A549 (cell line): ENCODE data around the gene PAX8. TPM values are rescaled to one million over a fixed set of nuclear protein-coding genes. Genes with fewer than 3 reads are reported as not detected.
"Not testable (repeated sequence)": the region's sequence is repeated elsewhere in the genome, so short reads cannot be mapped to it uniquely, and the experiment has no call there.

Source experiments
- ATAC-seq, 2 experiments: fragments of 200-7000 bp in 1 of 2; fragments of >200 bp in 1 of 2; cut with Nextera tagmentation in 1 of 2; cut with Tn5 transposase in 1 of 2; 3 replicates each; pipeline versions ENCODE4 v1.8.0 to v1.9.1; 2018 to 2020; ENCODE audit warnings: mild to moderate bottlenecking in 1 of 2, moderate library complexity in 1 of 2
- CTCF ChIA-PET: fragments of 300-600 bp; sonication (Branson Sonifier 250); formaldehyde crosslinking; extraction: SDS; loops from one replicate; lab custom pipeline; 2021; ENCODE audit warnings: antibody characterized with exemption, inconsistent platforms; lab: Yijun Ruan, JAX
- POLR2A ChIA-PET: fragments of 350-600 bp; formaldehyde crosslinking; extraction: SDS; loops from one replicate; lab custom pipeline; 2021; ENCODE audit warnings: antibody characterized with exemption, inconsistent platforms; lab: Yijun Ruan, JAX
- DNase-seq, 2 experiments: peaks; one replicate each; pipeline versions ENCODE4 v3.0.0 to v3.0.0-alpha.2; 2011 to 2016; ENCODE audit warnings: low read depth in 1 of 2, low spot score in 1 of 2
- FAIRE-seq: peaks from 2 replicates; lab custom pipeline; 2011; peaks lifted over from hg19 to GRCh38; lab: Jason Lieb, UNC
- H3K27ac ChIP-seq, 2 experiments: fragments of >200 bp; sonication (Bioruptor Twin); formaldehyde crosslinking; 3 replicates each; pipeline ENCODE4 v1.5.1; 2016 to 2017
- H3K4me1 ChIP-seq: fragments of >200 bp; sonication (Bioruptor Twin); formaldehyde crosslinking; 3 replicates; pipeline ENCODE4 v1.6.1; 2016
- H3K4me2 ChIP-seq: fragments of >200 bp; sonication (Bioruptor Twin); formaldehyde crosslinking; 3 replicates; pipeline ENCODE4 v1.6.1; 2016
- H3K4me3 ChIP-seq: fragments of >200 bp; sonication (Bioruptor Twin); formaldehyde crosslinking; 3 replicates; pipeline ENCODE4 v1.5.1; 2016
- H3K9me3 ChIP-seq: fragments of >200 bp; sonication (Bioruptor Twin); formaldehyde crosslinking; 3 replicates; pipeline ENCODE4 v1.6.1; 2016
- ATOH8 ChIP-seq: fragments of 250-450 bp; sonication (Bioruptor Pico); IDR thresholded peaks from 2 replicates; pipeline ENCODE4 v1.5.0; 2020; ENCODE audit warnings: low read depth, mild to moderate bottlenecking, moderate library complexity
- BHLHE40 ChIP-seq: IDR thresholded peaks from 2 replicates; pipeline ENCODE4 v1.6.1; 2012; ENCODE audit warnings: low read depth, low read length, inconsistent platforms
- EHF ChIP-seq: fragments of 250-450 bp; sonication (Bioruptor Pico); IDR thresholded peaks from 2 replicates; pipeline ENCODE4 v1.5.0; 2020; ENCODE audit warnings: mild to moderate bottlenecking
- EHMT2 ChIP-seq: fragments of 200-600 bp; sonication (generic); IDR thresholded peaks from 2 replicates; pipeline ENCODE4 v1.6.1; 2016; ENCODE audit warnings: antibody characterized with exemption, low read depth, mild to moderate bottlenecking, moderate library complexity
- HMGXB4 ChIP-seq: fragments of 250-450 bp; sonication (Bioruptor Pico); IDR thresholded peaks from 2 replicates; pipeline ENCODE4 v1.5.0; 2021; ENCODE audit warnings: mild to moderate bottlenecking, moderate library complexity, borderline replicate concordance
- NFE2L2 ChIP-seq: fragments of 150-350 bp; conservative IDR thresholded peaks from 2 replicates; pipeline ENCODE4 v1.6.1; 2014; ENCODE audit warnings: low read length
- NR3C1 ChIP-seq: fragments of >200 bp; sonication (Bioruptor Twin); formaldehyde crosslinking; IDR thresholded peaks from 3 replicates; pipeline ENCODE4 v1.6.1; 2017
- TFCP2L1 ChIP-seq: fragments of 250-450 bp; sonication (Bioruptor Pico); IDR thresholded peaks from 2 replicates; pipeline ENCODE4 v1.5.0; 2021; ENCODE audit warnings: mild to moderate bottlenecking
- USF2 ChIP-seq: fragments of 450-650 bp; IDR thresholded peaks from 2 replicates; pipeline ENCODE4 v1.6.1; 2014; ENCODE audit warnings: antibody characterized with exemption
- ZC3H11A ChIP-seq: fragments of 450-650 bp; IDR thresholded peaks from 2 replicates; pipeline ENCODE4 v1.6.1; 2014; ENCODE audit warnings: antibody characterized with exemption, mild to moderate bottlenecking
- ZSCAN20 ChIP-seq: fragments of 250-450 bp; sonication (Bioruptor Pico); IDR thresholded peaks from 2 replicates; pipeline ENCODE4 v1.8.0; 2022; ENCODE audit warnings: mild to moderate bottlenecking, moderate library complexity
- WGBS: methylation state at CpG from one replicate; pipeline ENCODE4 v1.1.6; 2017; ENCODE audit errors: missing lambda C conversion rate; 5-methylcytosine and 5-hydroxymethylcytosine counted together
- polyA plus RNA-seq, 4 experiments: library from polyadenylated mRNA; depleted of rRNA in 3 of 4; stranded (reverse); fragments of >200 nt; fragmentation: RNase III in 1 of 4; extraction: RNeasy Plus Mini Kit Qiagen cat#74134 plus additional on column Dnase treatment in 1 of 4; gene quantifications; 2 replicates in 3 of 4; 3 replicates in 1 of 4; pipeline ENCODE4 v1.2.3, GENCODE V29; 2011 to 2017
- TF ChIP-seq, protein P1 (sequence below): fragments of 150-350 bp; IDR thresholded peaks from 2 replicates; pipeline ENCODE4 v1.6.1; 2014; ENCODE audit warnings: low read depth, mild to moderate bottlenecking, low read length
- TF ChIP-seq, protein P2 (sequence below): IDR thresholded peaks from 2 replicates; pipeline ENCODE4 v1.6.1; 2012

The PAX8 gene
- polyA plus RNA-seq, 2 of the 4 experiments (the other 2 are of a cell fraction) = 0.71 to 0.81 TPM

DNA sequence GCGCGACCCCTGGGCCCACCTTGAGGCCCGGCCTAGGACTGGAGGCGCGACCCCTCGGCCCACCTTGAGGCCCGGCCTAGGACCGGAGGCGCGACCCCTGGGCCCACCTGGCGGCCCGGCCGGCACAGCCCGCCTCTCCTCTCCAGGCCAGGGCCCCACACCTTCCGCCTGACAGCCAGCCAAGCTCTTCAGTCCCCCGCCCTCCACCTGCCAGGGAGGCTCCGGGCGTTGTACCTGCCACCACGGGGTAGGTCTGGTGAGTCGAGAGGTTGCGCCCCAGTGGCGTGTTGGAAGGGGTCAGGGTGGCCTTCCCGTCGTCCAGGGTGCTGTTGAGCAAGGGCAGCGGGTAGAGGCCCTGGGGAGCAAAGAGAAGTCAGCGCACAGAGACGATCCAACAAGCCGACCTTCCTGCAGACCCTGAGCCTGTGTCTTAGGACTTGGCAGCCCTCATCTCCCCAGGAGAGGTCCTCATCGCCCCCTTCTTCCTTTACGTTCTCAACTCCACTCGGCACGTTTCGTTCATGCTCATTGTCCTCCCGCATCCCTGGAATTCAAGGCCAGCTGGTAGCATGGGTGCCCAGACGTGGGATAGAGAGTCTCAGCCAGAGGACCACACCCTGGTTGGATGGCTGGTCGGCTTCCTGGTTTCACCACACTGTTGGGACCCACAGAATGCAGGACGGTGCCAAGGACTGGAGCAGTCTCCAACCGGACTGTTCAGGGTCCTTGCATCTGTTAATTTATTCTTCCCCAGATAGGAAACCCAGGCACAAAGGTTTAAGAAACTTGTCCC lies 42.2 kb downstream of the PAX8 start:
- ChIA-PET CTCF (interaction anchor here (1.0 to 13.6 kb wide), 6 partner anchors 24 to 154 kb away, joined by 3 to 119 read pairs (median 18); no protein-coding TSS in a partner anchor), POLR2A (no interaction called here)
- no peak overlapping the region for H3K4me3 ChIP-seq
- peaks cover 57% of the 10 kb centered on the region for H3K4me1 ChIP-seq
- peak overlapping the region; percentile 97 to 98 for H3K27ac ChIP-seq
- TF ChIP-seq ZSCAN20 (CRISPR knock-in tag) = no peak
- no peak for TF ChIP-seq ZC3H11A
- TF ChIP-seq EHF (CRISPR knock-in tag) = no peak
- no peak for TF ChIP-seq EHMT2
- TF ChIP-seq, protein P1, sequence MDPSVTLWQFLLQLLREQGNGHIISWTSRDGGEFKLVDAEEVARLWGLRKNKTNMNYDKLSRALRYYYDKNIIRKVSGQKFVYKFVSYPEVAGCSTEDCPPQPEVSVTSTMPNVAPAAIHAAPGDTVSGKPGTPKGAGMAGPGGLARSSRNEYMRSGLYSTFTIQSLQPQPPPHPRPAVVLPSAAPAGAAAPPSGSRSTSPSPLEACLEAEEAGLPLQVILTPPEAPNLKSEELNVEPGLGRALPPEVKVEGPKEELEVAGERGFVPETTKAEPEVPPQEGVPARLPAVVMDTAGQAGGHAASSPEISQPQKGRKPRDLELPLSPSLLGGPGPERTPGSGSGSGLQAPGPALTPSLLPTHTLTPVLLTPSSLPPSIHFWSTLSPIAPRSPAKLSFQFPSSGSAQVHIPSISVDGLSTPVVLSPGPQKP = no peak
- TF ChIP-seq BHLHE40 = no peak
- H3K4me2 ChIP-seq = no peak overlapping the region
- WGBS = 93% methylated on average over 37 of the region's 38 CpGs
- DNase-seq = no peak
- ATAC-seq = no peak
- no peak for FAIRE-seq
- no peaks in the 10 kb centered on the region for H3K9me3 ChIP-seq

- H3K9me3 ChIP-seq, H3K4me3 ChIP-seq, H3K4me2 ChIP-seq, DNase-seq, ATAC-seq, POLR2A ChIA-PET, FAIRE-seq: not testable (repeated sequence)
- H3K27ac ChIP-seq = peak overlapping the region; percentile 42 to 64; a peak in 5 of 6 replicates
- 94% methylated on average over 40 of the region's 74 CpGs for WGBS
- peaks cover 51% of the 10 kb centered on the region for H3K4me1 ChIP-seq
- CTCF ChIA-PET = interaction anchor here (1.1 to 6.7 kb wide), 5 partner anchors 30 to 97 kb away, joined by 3 to 25 read pairs (median 5); no protein-coding TSS in a partner anchor
Measured at GRCh38 chr2:113235347-113236226, 43.1 kb downstream of the PAX8 start.

DNA sequence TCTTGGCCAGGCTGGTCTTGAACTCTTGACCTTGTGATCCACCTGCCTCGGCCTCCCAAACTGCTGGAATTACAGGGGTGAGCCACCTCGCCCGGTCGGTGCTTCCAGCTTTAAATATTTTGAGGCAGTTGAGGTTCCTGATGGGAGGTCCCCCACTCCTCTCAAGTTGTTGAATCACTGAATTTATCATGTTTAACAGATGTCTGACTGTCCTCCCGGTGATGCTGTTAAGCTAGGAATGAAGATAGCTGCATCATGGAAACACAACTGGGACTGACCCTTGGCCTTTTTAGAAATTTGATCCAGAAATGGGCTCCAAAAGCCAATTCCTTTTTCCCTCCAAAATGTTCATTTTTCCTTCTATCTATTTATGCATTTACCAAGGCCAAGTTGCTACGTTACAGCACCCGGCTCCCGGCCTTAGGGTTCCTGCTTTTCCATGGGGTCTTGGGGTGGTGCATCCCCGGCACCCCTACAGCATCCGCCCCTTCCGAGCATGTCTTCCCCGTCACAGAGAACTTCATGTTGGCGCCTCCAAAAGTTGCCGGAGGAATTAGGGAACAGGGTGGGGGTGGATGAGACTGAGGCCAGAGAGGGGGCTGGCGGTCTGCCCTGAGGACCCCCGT lies 43.9 kb downstream of the PAX8 start:
- Histone ChIP-seq H3K27ac (peak overlapping the region; percentile 50 to 64), H3K4me1 (peaks cover 44% of the 10 kb centered on the region), H3K4me3 (no peak overlapping the region), H3K4me2 (no peak overlapping the region), H3K9me3 (no peaks in the 10 kb centered on the region)
- ATAC-seq (no peak), FAIRE-seq (no peak), DNase-seq (no peak)
- POLR2A ChIA-PET = no interaction called here
- TF ChIP-seq ATOH8 (CRISPR knock-in tag) (no peak), NR3C1 (no peak), TFCP2L1 (CRISPR knock-in tag) (no peak), HMGXB4 (CRISPR knock-in tag) (no peak), NFE2L2 (no peak), USF2 (no peak)
- TF ChIP-seq, protein P2, sequence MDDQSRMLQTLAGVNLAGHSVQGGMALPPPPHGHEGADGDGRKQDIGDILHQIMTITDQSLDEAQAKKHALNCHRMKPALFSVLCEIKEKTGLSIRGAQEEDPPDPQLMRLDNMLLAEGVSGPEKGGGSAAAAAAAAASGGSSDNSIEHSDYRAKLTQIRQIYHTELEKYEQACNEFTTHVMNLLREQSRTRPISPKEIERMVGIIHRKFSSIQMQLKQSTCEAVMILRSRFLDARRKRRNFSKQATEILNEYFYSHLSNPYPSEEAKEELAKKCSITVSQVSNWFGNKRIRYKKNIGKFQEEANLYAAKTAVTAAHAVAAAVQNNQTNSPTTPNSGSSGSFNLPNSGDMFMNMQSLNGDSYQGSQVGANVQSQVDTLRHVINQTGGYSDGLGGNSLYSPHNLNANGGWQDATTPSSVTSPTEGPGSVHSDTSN = no peak
- WGBS = 87% methylated on average over 14 of the region's 16 CpGs
- CTCF ChIA-PET = interaction anchor here (1.1 to 6.7 kb wide), 7 partner anchors 15 to 96 kb away, joined by 3 to 25 read pairs (median 4); no protein-coding TSS in a partner anchor
